Gastroesophageal sphincter (tissue), 3 donors: Measurements from ENCODE around the gene MAML2.

Experiments
- CTCF ChIP-seq, 4 experiments: fragments of 200-600 bp in 2 of 4; fragments of 450-650 bp in 2 of 4; sonication (generic) in 1 of 4; IDR thresholded peaks; one replicate each; pipeline ENCODE4 v1.5.1; 2017 to 2019; ENCODE audit warnings: antibody characterized with exemption in 4 of 4, mild to moderate bottlenecking in 2 of 4, moderate library complexity in 2 of 4
- POLR2A ChIP-seq, 2 donors: fragments of 450-650 bp; IDR thresholded peaks; one replicate each; pipeline ENCODE4 v1.6.1; 2017; ENCODE audit warnings: antibody characterized with exemption in 2 of 2, mild to moderate bottlenecking in 2 of 2, moderate library complexity in 1 of 2

GRCh38 chr11:95972060-95972459 lies 370.9 kb downstream of the MAML2 start:
- TF ChIP-seq CTCF (IDR thresholded peaks at IDR 0.05) (no peak), POLR2A (IDR thresholded peaks at IDR 0.05) (no peak)
